ENCODE measurements around the gene CEMIP.
A peak's percentile ranks its signal among the peaks of the same experiment; 100 is the strongest.

CEMIP gene

DNA sequence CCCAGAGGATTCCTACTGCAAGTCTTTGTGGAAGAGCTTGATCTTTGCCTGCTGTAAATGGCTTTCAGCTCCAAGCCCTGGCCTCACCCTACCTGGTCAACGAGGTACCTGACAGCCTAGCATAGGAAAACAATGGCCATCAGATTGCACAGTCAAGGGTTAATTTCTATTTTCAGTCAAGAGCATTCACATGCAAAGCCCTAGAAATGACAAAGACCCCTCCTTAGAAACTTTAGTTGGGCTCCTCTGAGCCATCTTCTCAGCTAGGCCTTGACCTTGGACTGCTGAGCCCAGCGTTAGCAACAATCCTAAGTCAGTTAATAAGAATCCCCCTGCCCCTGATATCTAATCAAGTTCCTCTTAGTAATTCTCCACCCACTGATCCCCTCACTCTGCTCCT, 192.0 kb downstream of the CEMIP start:
- no peak for DNase-seq (ENCODE audit: extremely low read depth in 1 of 2, low read depth in 1 of 2)

DNA sequence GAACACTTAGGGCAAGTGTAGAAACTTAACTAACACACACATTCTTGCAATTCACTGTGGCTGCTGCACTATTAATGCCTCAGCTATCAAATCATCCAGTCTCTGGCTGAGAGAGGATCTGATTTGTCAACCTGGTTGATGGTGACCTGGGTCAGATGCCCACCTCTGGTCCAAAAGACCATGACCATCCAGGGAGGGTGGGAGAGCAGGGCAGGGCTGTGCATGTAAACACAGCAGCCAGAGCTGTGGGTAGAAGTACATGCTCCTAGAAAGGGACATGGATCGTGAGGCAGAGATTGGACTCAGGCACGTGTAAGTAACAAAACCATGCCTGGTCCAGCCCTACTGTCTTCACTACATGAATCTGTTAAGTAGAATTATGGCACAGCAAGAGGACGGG, 193.1 kb downstream of the CEMIP start:
- no peak for DNase-seq (ENCODE audit: extremely low read depth in 1 of 2, low read depth in 1 of 2)

DNA sequence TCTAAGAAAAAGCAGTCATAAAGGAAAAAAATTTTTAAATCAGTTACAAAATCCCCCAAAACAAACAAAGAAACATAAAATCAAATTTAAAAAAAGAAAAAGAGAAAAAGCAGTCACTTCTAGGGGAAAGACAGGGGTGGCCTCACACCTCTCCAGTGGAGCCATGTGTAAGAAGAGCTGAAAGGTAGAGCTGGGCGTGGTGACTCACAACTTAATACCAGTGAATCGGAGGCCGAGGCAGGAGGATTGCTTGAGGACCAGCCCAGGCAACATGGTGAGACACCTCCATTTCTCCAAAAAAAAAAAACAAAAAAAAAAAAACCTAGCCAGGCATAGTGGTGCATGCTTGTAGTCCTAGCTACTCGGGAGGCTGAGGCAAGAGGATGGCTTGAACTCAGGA, 195.7 kb downstream of the CEMIP start:
- no peak for DNase-seq (ENCODE audit: extremely low read depth in 1 of 2, low read depth in 1 of 2)

DNA sequence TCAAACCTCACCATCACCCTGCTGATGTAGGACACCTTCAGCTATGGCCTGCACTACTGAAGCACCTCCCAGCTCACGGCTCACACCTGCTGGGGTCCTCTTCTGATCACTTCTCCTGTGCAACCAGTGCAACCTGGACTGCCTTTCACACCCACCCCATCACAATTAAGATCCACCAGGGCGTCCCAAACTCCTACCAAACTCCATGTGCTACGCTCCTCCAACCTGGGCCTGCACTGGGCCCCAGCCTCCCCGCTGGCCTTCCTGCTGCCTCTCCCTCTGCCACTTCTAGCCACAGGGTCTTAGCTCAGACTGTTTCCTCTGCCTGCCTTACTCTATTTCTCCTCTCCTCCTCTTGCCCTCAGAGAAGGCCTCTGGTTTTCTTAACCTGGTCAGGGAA, 197.7 kb downstream of the CEMIP start:
- DNase-seq (ENCODE audit: extremely low read depth in 1 of 2, low read depth in 1 of 2) = no peak

DNA sequence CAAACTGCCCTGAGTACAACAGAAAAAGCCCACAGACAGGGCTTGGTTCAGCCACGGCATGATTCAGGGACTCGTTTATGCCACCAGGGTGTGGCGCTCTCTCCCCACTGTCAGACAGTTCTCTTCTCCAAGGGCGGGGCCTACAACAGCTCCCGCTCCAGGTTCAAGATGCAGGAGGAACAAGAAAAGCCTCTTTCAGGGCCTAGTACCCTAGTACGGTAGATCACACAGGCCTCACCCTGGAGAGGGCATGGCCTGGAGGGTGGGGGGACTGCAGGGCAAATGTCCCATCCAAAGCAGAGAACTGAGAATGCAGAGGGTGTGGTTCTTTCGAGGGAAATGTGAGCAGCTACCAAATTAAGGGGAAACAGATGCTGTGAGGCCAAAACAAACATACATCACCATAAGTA, 198.5 kb downstream of the CEMIP start:
- DNase-seq (ENCODE audit: extremely low read depth in 1 of 2, low read depth in 1 of 2) = no peak

DNA sequence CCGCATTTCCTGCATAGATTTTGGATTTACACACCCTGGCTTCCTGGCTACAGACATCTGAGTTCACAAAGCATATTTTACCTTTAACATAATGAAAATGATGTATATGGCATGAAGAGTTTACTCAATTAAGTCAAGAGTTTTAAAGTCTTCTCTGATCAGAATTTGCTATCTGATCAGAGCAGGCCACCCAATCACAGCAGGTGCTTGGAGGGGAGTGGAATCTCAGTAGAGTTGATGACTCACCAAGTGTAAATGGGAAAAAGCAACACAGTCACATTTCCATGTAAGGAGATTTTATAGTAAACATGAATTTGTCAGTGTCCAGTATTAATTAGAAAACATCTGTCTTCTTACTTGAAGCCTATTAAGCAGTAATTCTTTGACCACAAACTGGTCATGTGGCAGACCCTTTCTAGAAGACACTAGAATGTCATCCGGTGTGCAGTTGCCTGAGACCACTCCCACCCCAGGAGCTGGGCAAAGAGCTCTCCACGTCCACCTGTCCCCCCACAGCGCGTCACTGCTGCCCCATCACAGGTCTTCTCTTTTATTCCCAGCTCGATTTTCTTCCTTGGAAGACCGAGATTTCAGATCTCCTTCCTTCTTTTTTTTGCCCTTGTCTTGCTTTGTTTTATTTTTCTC, 199.6 kb downstream of the CEMIP start:
- no peak for DNase-seq (ENCODE audit: extremely low read depth in 1 of 2, low read depth in 1 of 2)

DNA sequence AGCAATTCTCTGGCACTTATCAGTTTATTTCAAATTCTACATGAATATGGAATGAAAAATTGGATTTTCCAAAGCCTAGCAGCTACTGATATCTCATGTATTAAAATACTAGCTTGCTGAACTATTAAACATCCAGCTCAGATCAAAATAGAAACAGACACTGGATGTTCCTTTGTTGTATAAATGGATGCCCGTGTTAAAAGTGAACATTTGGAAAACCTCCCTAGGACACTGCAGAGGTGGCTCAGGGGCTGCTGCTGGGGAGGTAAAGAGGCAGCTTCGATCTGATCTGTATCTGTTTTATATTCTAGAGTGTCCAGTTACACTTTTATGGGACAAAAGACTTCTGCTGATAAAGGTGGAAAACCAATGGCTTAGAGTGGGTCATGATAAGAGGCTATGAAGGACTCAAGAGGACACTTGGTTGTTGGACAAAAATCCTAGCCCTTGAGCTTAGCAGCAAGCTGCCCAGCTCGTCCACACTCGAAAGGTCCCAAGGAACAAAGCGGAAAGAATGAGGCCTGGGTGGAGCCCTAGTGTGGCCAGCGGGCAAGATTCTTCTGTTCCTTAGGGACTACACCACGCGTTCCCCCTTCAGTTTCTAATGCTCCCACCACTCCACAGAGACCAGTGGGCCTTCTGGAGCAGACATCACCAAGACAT, 200.5 kb downstream of the CEMIP start:
- no peak for DNase-seq (ENCODE audit: extremely low read depth in 1 of 2, low read depth in 1 of 2)

DNA sequence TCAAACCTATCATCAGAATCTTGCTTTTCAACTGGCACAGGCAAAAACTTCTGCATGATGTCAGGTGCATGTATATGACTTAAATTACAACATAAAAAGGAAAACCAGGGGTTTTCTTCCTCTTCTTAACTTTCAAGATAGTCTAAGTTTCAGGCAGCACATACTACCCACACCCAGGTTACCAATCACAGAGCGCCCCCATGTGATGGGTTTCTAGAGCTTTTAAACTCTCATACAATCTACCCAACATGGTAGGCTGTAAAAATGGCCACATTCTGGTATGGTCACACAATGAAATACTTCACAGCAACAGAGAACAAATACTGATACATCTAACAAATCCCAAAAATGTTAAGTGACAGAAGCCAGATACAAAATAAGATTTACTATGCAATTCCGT, 203.0 kb downstream of the CEMIP start:
- no peak for DNase-seq (ENCODE audit: extremely low read depth in 1 of 2, low read depth in 1 of 2)

DNA sequence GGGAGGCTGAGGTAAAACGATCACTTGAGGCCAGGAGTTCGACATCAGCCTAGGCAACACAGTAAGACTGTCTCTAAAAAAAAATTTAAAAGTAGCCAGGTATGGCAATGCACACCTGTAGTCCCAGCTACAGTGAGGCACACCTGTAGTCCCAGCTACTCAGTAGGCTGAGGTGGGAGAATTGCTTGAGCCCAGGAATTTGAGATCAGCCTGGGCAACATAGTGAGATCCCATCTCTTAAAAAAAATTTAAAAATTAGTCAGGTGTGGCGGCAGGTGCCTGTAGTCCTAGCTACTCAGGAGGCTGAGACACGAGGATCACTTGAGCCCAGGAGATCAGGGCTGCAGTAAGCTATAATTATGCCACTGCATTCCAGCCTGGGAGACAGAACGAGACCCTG, 203.7 kb downstream of the CEMIP start:
- no peak for DNase-seq (ENCODE audit: extremely low read depth in 1 of 2, low read depth in 1 of 2)

DNA sequence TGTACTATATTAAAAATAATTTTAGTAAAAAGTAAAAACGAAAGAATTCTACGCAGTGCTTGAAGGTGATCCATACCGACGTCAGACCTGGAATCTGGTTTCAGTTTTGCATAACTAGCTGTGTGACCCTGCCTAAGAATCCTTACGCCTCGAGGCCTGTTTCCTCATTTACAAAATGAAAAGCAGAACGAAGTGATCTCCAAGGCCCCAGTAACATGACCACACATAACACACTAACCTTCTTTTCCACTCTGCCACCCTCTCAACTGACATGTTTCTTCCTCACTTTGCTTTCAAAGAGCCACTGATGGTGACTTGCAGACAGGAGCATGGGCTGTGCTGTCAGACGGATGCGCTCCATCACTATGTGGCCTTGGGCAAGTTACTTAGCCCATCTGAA, 205.7 kb downstream of the CEMIP start:
- no peak for DNase-seq (ENCODE audit: extremely low read depth in 1 of 2, low read depth in 1 of 2)

DNA sequence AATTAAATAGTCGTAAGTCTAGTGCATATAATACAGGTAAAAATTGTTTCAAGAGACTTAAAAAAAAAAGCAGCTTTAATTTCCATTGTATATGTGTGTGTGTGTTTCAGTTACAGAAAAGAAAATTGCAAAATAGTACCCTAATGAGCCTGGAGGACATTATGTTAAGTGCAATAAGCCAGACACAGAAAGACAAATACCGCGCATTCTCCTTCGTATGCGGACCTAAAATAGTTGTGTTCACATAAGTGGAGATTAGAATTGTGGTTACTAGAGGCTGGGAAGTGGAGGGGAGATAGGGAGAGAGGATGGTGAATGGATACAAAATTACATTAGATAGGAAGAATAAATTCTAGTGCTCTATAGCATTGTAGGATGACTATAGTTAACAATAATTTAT, 206.8 kb downstream of the CEMIP start:
- no peak for DNase-seq (ENCODE audit: extremely low read depth in 1 of 2, low read depth in 1 of 2)

DNA sequence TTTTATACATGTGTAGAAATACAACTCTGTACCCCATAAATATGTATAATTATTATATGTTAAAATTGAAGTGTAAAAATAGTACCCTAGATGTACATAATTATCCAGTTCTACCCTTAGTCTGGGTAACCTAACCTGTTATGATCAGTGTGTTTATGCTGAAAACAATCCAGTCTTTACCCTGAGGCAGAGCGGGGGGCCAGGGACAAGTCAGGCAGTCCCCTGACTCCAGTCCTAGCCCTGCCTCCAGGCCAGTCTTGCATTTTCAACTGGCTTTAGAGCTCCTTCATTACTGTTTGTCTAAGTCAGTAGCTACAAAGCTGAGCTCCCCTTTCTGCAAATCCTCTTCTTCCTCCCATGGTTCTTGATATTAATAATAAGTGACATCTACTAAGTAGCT, 207.3 kb downstream of the CEMIP start:
- no peak for DNase-seq (ENCODE audit: extremely low read depth in 1 of 2, low read depth in 1 of 2)

DNA sequence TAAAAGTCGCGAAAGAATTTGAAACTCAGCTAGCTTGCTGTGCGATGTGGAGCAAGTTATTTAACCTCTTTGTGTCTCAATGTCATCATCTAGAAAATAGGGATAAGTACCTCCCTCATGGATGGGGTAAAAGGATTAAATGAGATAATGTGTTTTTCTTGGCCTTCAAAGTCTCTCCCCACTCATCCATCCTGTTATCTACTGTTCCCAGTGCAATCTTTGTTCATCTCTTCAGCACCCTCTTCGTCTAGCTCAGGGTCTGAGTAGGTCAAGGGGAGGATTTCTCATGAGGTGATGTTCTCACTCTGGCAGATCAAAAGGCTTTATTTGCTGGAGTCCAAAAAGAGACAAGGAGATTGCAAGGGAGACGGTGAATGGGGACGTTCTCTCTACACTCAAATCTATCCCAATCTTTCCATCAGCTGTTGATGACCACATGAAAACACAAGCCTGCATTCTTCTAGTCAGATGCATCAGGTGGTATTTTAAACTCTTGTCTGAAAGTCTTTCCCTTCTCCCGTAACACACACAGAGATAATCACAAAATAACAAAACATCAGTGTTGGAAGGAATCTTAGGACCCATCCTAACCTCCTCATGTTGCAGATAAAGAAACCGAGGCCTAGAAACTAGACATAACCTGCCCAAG, 209.1 kb downstream of the CEMIP start:
- no peak for DNase-seq (ENCODE audit: extremely low read depth in 1 of 2, low read depth in 1 of 2)

DNA sequence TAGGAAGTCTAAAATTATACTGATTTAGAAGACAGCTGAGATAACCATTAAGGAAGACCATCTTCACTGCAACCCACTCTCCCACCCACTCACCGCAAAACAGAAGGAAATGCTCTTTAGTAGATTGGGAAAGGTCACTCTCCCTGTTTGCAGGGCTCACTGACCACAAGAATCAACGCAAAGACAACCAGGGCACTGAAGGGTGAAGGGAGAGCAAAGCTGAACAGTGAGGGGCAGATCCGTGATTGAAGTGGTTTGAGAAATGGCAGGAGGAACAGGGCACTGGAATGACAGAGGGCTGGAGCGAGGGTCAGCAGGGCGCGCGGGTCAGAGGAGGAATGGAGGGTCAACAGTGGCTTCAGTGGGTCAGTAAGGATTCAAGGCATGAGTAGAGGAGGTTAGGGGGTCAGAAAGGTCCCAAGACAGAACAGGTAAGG, 209.9 kb downstream of the CEMIP start:
- DNase-seq (ENCODE audit: extremely low read depth in 1 of 2, low read depth in 1 of 2) = no peak

DNA sequence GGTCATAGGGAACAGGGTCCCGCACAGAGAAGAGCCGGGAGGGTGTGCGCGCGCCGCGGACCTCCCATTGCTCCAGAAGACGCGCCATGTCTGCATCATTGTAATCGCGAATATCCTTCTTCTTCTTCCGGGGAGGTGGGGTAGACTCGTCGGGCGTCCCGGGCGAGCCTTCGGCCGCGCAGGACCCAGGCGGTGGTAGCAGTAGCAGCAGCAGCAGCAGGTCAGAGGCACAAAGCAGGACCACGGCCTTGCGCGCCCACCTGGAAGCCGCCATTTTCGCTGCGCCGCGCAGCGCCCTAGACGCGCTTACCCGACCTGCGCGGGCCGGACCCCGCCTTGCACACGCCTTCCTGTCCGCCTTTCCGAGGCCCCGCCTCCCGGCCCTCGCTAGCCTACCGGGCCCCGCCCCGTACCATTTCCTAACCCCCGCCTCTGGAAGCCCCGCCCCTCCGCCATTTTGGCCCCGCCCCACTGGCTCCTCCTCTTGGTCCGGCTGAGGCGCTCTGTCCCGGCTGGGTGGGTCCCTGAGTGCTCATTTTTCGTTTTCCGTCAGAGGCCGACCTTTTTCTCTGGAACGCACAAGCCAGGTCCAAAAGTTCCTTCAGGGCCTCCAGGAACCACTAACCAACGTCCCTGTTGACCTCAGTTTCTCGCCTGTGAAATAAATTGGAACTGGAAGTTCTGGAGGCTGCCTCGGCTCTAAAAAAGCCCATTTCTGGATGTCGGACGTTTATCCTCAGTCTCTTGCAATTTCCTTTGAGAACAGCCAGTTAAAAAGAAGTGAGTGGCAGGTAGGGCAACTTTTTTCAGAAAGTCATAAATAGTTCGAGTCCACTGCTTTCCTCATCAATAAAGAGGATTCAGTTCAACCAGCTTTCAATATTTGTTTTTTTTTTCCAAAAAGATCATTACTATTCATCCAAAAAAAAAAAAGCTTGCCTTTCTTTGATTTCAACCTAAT, 210.6 kb downstream of the CEMIP start, which contains the start of gene MESD:
MESD (minus strand) TSS at position 302 of the 961 bp plus-strand sequence; CDS start at position 274, 28 bp downstream.
- peak; percentile 88 to 94 for DNase-seq (ENCODE audit: extremely low read depth in 1 of 2, low read depth in 1 of 2)

DNA sequence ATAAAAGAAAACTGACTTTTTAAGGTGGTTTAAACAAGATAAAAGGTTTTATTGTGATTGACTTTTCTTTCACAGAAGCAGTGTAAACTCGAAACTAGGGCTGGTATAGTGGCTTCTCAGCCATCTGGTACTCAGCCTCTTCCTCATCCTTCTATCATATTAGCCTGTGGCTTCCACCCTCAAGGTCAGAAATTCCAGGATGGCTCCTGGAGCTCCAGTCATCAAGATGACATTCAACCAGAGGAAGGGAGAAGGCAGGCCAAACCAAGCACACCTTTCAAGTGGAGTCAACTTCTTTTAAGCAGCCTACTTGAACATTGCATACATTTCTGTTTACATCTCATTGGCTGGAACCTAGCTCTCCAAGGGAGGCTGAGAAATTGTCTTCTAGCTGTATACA, 211.8 kb downstream of the CEMIP start:
- no peak for DNase-seq (ENCODE audit: extremely low read depth in 1 of 2, low read depth in 1 of 2)

DNA sequence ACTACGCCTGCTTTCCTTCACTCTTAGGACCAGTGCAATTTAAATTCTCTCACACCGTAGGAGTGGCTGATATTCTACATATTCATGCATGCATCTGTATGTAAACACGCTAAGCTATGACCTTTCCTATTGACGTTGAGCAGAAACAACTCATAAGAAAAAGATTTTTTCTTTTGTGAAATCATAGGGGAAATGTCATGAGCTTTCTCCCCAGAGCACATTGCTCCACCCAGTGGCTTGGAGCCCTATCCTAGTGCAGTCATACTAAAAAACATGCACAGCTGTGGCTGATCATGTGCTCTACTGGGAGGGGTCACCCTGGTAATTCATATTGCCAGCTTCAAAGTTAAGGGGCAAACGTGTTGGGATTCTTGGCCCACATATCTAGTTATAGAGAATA, 212.3 kb downstream of the CEMIP start:
- no peak for DNase-seq (ENCODE audit: extremely low read depth in 1 of 2, low read depth in 1 of 2)

DNA sequence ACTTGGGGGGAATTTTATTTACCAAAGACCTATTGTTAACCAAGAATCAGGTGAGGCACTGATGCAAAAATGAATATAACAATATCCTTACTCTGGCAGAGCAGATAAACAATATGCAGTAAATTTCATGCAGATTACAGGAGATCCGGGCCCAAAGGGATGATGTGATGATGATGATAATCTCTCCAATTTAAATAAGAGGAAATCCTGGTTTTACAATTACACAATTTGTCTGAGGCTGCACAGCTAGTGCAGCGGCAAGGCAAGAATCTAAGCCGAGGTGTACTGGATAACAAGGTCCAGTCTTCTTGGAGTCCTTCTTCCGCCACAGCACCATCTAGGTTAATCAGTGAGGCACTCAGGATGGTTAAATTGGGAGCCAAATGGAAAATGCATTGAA, 212.8 kb downstream of the CEMIP start:
- DNase-seq (ENCODE audit: extremely low read depth in 1 of 2, low read depth in 1 of 2) = no peak

DNA sequence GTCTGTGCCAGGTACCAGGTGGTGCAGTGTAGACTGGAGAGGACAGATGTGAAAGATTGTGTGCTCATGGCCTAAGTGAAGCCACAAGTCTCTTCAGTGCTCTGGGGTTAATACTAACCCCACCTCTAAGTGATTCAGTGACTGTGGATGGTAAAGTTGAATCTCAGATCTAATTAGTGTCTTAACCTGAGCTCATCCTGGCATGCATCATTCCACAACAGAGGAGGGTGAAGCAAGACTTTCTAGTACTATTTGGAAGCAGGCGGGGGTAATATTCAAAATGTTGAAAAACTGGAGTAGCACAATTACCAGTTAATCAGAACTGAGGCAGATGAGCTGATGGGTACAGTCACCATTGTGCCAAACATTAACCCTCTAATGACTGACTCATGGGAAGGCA, 213.3 kb downstream of the CEMIP start:
- DNase-seq (ENCODE audit: extremely low read depth in 1 of 2, low read depth in 1 of 2) = no peak

DNA sequence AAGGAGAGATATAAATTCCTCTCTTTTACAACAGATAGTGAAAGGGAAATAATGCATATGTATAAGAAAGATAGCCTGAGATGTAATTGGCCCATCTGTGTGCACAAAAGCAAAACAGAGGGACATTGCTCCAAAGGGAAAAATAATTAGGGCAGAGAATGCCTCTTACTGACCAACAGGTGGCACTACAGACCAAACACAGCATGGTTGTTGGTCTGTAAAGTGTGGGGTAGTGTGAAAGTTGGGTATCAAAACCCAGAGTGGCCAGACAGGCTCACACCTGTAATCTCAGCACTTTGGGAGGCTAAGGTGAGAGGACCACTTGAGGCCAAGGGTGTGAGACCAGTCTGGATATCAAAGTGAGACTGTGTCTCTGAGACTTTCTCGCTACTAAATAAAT, 217.1 kb downstream of the CEMIP start:
- DNase-seq (ENCODE audit: extremely low read depth in 1 of 2, low read depth in 1 of 2) = no peak

DNA sequence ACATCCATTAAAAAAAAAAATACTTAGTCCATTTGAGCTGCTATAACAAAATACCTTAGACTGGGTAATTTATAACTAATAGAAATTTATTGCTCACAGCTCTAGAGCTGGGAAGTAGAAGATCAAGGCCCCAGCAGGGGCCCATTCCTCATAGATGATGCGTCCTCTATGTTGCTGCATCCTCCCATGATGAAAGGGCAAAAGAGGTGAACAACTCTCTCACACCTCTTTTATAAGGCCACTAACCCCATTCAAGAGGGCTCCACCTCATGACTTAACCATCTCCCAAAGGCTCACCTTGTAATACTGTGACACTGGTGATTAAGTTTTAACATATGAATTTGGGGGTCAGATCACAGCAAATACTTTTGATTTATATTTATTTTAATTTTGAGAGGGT, 218.5 kb downstream of the CEMIP start:
- DNase-seq (ENCODE audit: extremely low read depth in 1 of 2, low read depth in 1 of 2) = no peak
